ENCODE measurements around the gene BMP8B.

DNA sequence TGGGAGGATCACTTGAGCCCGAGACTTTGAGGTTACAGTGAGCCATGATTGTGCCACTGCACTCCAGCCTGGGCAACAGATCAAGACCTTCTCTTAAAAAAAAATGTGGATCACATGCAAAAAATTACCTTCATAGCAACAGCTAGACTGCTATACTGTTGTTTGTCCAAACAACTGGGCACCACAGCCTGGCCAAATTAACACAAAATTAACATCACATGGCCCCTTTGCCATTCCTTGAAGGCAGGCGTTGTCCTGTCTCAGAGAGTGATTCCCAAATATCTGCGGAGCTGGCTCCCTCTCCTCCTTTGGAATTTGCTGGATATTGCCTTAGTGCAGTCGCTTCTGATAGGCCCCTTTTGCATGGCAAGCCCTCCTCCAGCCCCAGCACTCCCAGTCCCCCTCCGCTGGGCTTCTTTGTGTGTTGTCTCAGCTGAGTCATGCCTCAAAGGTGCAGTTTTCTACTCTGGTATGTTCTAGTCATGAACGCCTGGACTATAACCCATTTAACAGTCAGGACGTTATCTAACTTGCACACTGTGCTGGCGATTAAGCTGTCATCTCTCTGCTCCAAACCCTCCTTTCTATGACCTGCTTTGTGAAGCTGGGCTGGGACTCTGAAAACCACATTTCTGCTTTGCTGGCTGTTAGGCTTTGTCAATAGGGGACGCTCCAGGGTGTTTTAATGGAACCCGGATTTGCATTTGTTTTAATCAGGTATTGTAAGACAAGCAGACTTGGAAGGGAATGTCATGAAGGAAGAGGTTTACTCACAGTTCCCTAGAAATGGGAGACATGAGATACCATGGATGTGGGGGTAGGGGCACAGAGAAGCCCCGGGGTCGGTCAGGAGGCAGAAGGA is 77.3 kb downstream of the BMP8B start:
- TF ChIP-seq ZNF24 (tag by site-specific recombination; IDR thresholded peaks at IDR 0.05) (no peak), ZNF211 (tag by site-specific recombination; IDR thresholded peaks at IDR 0.05; ENCODE audit: low read depth) (no peak), ZNF670 (tag by site-specific recombination; IDR thresholded peaks at IDR 0.05; ENCODE audit: low read depth) (no peak)
- TF ChIP-seq, protein P1, sequence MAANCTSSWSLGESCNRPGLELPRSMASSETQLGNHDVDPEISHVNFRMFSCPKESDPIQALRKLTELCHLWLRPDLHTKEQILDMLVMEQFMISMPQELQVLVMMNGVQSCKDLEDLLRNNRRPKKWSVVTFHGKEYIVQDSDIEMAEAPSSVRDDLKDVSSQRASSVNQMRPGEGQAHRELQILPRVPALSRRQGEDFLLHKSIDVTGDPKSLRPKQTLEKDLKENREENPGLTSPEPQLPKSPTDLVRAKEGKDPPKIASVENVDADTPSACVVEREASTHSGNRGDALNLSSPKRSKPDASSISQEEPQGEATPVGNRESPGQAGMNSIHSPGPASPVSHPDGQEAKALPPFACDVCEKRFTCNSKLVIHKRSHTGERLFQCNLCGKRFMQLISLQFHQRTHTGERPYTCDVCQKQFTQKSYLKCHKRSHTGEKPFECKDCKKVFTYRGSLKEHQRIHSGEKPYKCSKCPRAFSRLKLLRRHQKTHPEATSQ (tag by site-specific recombination; IDR thresholded peaks at IDR 0.05): no peak
- TF ChIP-seq, protein P2, sequence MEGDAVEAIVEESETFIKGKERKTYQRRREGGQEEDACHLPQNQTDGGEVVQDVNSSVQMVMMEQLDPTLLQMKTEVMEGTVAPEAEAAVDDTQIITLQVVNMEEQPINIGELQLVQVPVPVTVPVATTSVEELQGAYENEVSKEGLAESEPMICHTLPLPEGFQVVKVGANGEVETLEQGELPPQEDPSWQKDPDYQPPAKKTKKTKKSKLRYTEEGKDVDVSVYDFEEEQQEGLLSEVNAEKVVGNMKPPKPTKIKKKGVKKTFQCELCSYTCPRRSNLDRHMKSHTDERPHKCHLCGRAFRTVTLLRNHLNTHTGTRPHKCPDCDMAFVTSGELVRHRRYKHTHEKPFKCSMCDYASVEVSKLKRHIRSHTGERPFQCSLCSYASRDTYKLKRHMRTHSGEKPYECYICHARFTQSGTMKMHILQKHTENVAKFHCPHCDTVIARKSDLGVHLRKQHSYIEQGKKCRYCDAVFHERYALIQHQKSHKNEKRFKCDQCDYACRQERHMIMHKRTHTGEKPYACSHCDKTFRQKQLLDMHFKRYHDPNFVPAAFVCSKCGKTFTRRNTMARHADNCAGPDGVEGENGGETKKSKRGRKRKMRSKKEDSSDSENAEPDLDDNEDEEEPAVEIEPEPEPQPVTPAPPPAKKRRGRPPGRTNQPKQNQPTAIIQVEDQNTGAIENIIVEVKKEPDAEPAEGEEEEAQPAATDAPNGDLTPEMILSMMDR (tag by site-specific recombination; IDR thresholded peaks at IDR 0.05): no peak
